Psoas muscle (tissue), 8 donors: ENCODE data around the gene DUSP7. TPM values are rescaled to one million over a fixed set of nuclear protein-coding genes. Genes with fewer than 3 reads are reported as not detected.

Source experiments
- ATAC-seq, 4 donors: fragments of 200-7000 bp; cut with Tn5 transposase; one replicate each; pipeline ENCODE4 v1.9.1; 2020; ENCODE audit warnings: moderate library complexity in 3 of 4, mild to moderate bottlenecking in 2 of 4
- DNase-seq, 2 donors: peaks; one replicate each; pipeline ENCODE4 v3.0.0-alpha.2; 2020
- H3K27ac ChIP-seq: fragments of 200-600 bp; one replicate; pipeline ENCODE4 v1.8.0; 2022
- H3K27me3 ChIP-seq, 3 donors: fragments of 200-600 bp in 1 of 3; one replicate each; pipeline versions ENCODE4 v1.6.1 to v1.8.0; 2013 to 2022; ENCODE audit warnings: low read length in 2 of 3, mild to moderate bottlenecking in 2 of 3, moderate library complexity in 1 of 3; ENCODE audit not compliant: insufficient read depth in 3 of 3
- H3K36me3 ChIP-seq, 2 donors: fragments of 200-600 bp in 1 of 2; one replicate each; pipeline versions ENCODE4 v1.6.1 to v1.8.0; 2013 to 2022; ENCODE audit warnings: low read depth in 1 of 2, mild to moderate bottlenecking in 1 of 2, moderate library complexity in 1 of 2; ENCODE audit not compliant: insufficient read depth in 1 of 2
- H3K4me1 ChIP-seq: fragments of 200-600 bp; one replicate; pipeline ENCODE4 v1.8.0; 2022
- H3K4me3 ChIP-seq: fragments of 200-600 bp; one replicate; pipeline ENCODE4 v1.8.0; 2022; ENCODE audit warnings: mild to moderate bottlenecking
- H3K9me3 ChIP-seq: fragments of 200-600 bp; one replicate; pipeline ENCODE4 v1.8.0; 2022
- CTCF ChIP-seq: fragments of 200-600 bp; IDR thresholded peaks from one replicate; pipeline ENCODE4 v1.8.0; 2022; ENCODE audit warnings: antibody characterized with exemption
- WGBS, 3 donors: extraction: QIAGEN DNeasy Blood & Tissue Kit; methylation state at CpG; one replicate each; pipeline versions ENCODE4 v1.1.6 to v1.1.7; 2013; 5-methylcytosine and 5-hydroxymethylcytosine counted together
- intact Hi-C, 2 donors: fragments of 100-400 bp; cut with DNase I; formaldehyde crosslinking; loops; one replicate each; pipeline versions ENCODE4 v1.11.0 to v1.14.2; 2022
- polyA plus RNA-seq, 3 donors: library from polyadenylated mRNA; stranded (reverse); fragments of 200-250 nt; gene quantifications; one replicate each; pipeline ENCODE4 v1.2.3, GENCODE V29; 2013
- total RNA-seq, 4 donors: library from RNA; stranded (reverse); fragmentation: NEBNext Ultra II Directional in 2 of 4; extraction: Animal tissue kit (Norgen Biotek cat#: 25700) in 2 of 4; gene quantifications; one replicate each; pipeline versions ENCODE4 v1.2.1 to v1.2.4, GENCODE V29; 2021 to 2023
- donor health status: healthy with polysubstance abuse.
- donor health status: DM: no; HTN: no; CAD: no; lungs with moderate emphysema.
- donor health status: Bipolar disorder and iron deficiency.
- donor health status: healthy.
- donor health status: DM: yes; HTN: yes; CAD: no.
- donor health status: DM: no; HTN: no; CAD: no.
- donor health status: DM: no; HTN: no; CAD: no.
- donor health status: DM: yes; HTN: yes; CAD: no.

The DUSP7 gene
- total and polyA plus RNA-seq, 7 donors: 7.4 to 31.9 (median 15.7) TPM

- Histone ChIP-seq H3K27ac (no peak overlapping the region), H3K4me1 (peaks cover 17% of the 10 kb centered on the region), H3K36me3 (no peaks in the 10 kb centered on the region), H3K27me3 (no peaks in the 10 kb centered on the region), H3K4me3 (no peak overlapping the region), H3K9me3 (no peaks in the 10 kb centered on the region)
- WGBS, 3 donors: 72 to 86% (median 75%) methylated on average over 8 of the region's 8 CpGs
- DNase-seq (peak in 1 of 2 donors; percentile 46), ATAC-seq (no peak)
- TF ChIP-seq CTCF: no peak
- intact Hi-C loops: no loop called here
Observed at GRCh38 chr3:52086976-52087663, 30.7 kb upstream of the DUSP7 start.

- no peak for TF ChIP-seq CTCF
- Histone ChIP-seq H3K36me3 (no peaks in the 10 kb centered on the region), H3K27ac (no peak overlapping the region), H3K4me3 (no peak overlapping the region), H3K4me1 (peaks cover 17% of the 10 kb centered on the region), H3K27me3 (no peaks in the 10 kb centered on the region), H3K9me3 (no peaks in the 10 kb centered on the region)
- WGBS, 3 donors: 94 to 96% (median 95%) methylated on average over 6 of the region's 6 CpGs
- intact Hi-C loops: no loop called here
- DNase-seq: peak in 1 of 2 donors; percentile 32
- no peak for ATAC-seq
Observed at GRCh38 chr3:52086461-52086860, 30.1 kb upstream of the DUSP7 start.

GRCh38 chr3:52085681-52086282 lies 29.4 kb upstream of the DUSP7 start:
- Histone ChIP-seq H3K36me3 (no peaks in the 10 kb centered on the region), H3K4me1 (peaks cover 17% of the 10 kb centered on the region), H3K27me3 (no peaks in the 10 kb centered on the region), H3K9me3 (no peaks in the 10 kb centered on the region), H3K4me3 (no peak overlapping the region), H3K27ac (no peak overlapping the region)
- DNase-seq (peak; percentile 4 to 27), ATAC-seq (no peak)
- WGBS, 3 donors: 78 to 86% (median 79%) methylated on average over 10 of the region's 10 CpGs
- intact Hi-C loops: no loop called here
- TF ChIP-seq CTCF: no peak

GRCh38 chr3:52084954-52085680 lies 28.7 kb upstream of the DUSP7 start:
- H3K36me3 ChIP-seq: no peaks in the 10 kb centered on the region
- intact Hi-C loops: no loop called here
- ATAC-seq: no peak
- H3K27me3 ChIP-seq: no peaks in the 10 kb centered on the region
- H3K9me3 ChIP-seq: no peaks in the 10 kb centered on the region
- no peak for TF ChIP-seq CTCF
- H3K27ac ChIP-seq: no peak overlapping the region
- no peak overlapping the region for H3K4me3 ChIP-seq
- DNase-seq: peak; percentile 8 to 44
- H3K4me1 ChIP-seq: peaks cover 10% of the 10 kb centered on the region
- 88 to 91% (median 90%) methylated on average over 8 to 13 of the region's 13 CpGs for WGBS, 3 donors
